Osteocyte (in vitro differentiated cells): ENCODE results near the gene ERP27. TPM values are rescaled to one million over a fixed set of nuclear protein-coding genes. Genes with fewer than 3 reads are reported as not detected.

Source experiments
- DNase-seq: peaks from one replicate; pipeline ENCODE4 v3.0.0; 2021; ENCODE audit warnings: mixed read lengths; ENCODE audit not compliant: unreplicated experiment; ENCODE audit errors: extremely low spot score
- H3K27ac Mint-ChIP-seq: one replicate; pipeline ENCODE4 v1.8.0; 2021; ENCODE audit warnings: mild to moderate bottlenecking, mixed read lengths; ENCODE audit not compliant: unreplicated experiment
- H3K27me3 Mint-ChIP-seq: one replicate; pipeline ENCODE4 v1.8.0; 2021; ENCODE audit warnings: mixed read lengths; ENCODE audit not compliant: unreplicated experiment
- H3K36me3 Mint-ChIP-seq: one replicate; pipeline ENCODE4 v1.8.0; 2021; ENCODE audit warnings: mixed read lengths; ENCODE audit not compliant: unreplicated experiment
- H3K4me1 Mint-ChIP-seq: one replicate; pipeline ENCODE4 v1.8.0; 2021; ENCODE audit warnings: mixed read lengths; ENCODE audit not compliant: unreplicated experiment
- H3K4me3 Mint-ChIP-seq: one replicate; pipeline ENCODE4 v1.8.0; 2021; ENCODE audit warnings: mild to moderate bottlenecking, moderate library complexity, mixed read lengths; ENCODE audit not compliant: unreplicated experiment
- H3K9me3 Mint-ChIP-seq: one replicate; pipeline ENCODE4 v1.8.0; 2021; ENCODE audit warnings: mixed read lengths; ENCODE audit not compliant: unreplicated experiment
- CTCF ChIP-seq: fragments of 200-600 bp; sonication (generic); IDR thresholded peaks from 2 replicates; pipeline ENCODE4 v1.5.0; 2021; ENCODE audit warnings: antibody characterized with exemption, mild to moderate bottlenecking, moderate library complexity
- total RNA-seq: library from RNA; stranded (reverse); gene quantifications from 2 replicates; pipeline ENCODE4 v1.2.1, GENCODE V29; 2021

ERP27 gene
- total RNA-seq, 1 donor from 2014 or later: 0.70 TPM

- H3K36me3 Mint-ChIP-seq: no peaks in the 10 kb centered on the region
- peaks cover 3% of the 10 kb centered on the region for H3K9me3 Mint-ChIP-seq
- H3K27me3 Mint-ChIP-seq: no peaks in the 10 kb centered on the region
- H3K4me3 Mint-ChIP-seq: no peak overlapping the region
- no peak for TF ChIP-seq CTCF
- H3K4me1 Mint-ChIP-seq: peaks cover 23% of the 10 kb centered on the region
- H3K27ac Mint-ChIP-seq: no peak overlapping the region
- DNase-seq: no peak
Observed at GRCh38 chr12:14907953-14908352, 30.4 kb downstream of the ERP27 start.

- DNase-seq: no peak
- no peaks in the 10 kb centered on the region for H3K27me3 Mint-ChIP-seq
- H3K9me3 Mint-ChIP-seq: peaks cover 3% of the 10 kb centered on the region
- H3K27ac Mint-ChIP-seq: no peak overlapping the region
- no peak overlapping the region for H3K4me3 Mint-ChIP-seq
- peaks cover 27% of the 10 kb centered on the region for H3K4me1 Mint-ChIP-seq
- no peaks in the 10 kb centered on the region for H3K36me3 Mint-ChIP-seq
- TF ChIP-seq CTCF: no peak
Observed at GRCh38 chr12:14906114-14906513, 32.2 kb downstream of the ERP27 start.

- H3K36me3 Mint-ChIP-seq: no peaks in the 10 kb centered on the region
- no peak for TF ChIP-seq CTCF
- peaks cover 3% of the 10 kb centered on the region for H3K9me3 Mint-ChIP-seq
- DNase-seq: no peak
- peaks cover 27% of the 10 kb centered on the region for H3K4me1 Mint-ChIP-seq
- H3K27me3 Mint-ChIP-seq: no peaks in the 10 kb centered on the region
- peak overlapping the region; percentile 56 for H3K27ac Mint-ChIP-seq
- no peak overlapping the region for H3K4me3 Mint-ChIP-seq
Observed at GRCh38 chr12:14905269-14906004, 32.9 kb downstream of the ERP27 start.

- no peak for DNase-seq
Observed at GRCh38 chr12:14904854-14905253, 33.5 kb downstream of the ERP27 start.

More at GRCh38 chr12:14904854-14905253, 33.5 kb downstream of the ERP27 start:
- peaks cover 3% of the 10 kb centered on the region for H3K9me3 Mint-ChIP-seq
- no peak for TF ChIP-seq CTCF
- no peaks in the 10 kb centered on the region for H3K27me3 Mint-ChIP-seq
- H3K27ac Mint-ChIP-seq: peak overlapping the region; percentile 56
- no peaks in the 10 kb centered on the region for H3K36me3 Mint-ChIP-seq
- H3K4me3 Mint-ChIP-seq: no peak overlapping the region
- peaks cover 24% of the 10 kb centered on the region for H3K4me1 Mint-ChIP-seq
